AG20443 (cell line): ENCODE results near the gene PEMT.

Experiments
- DNase-seq: peaks from one replicate; pipeline ENCODE4 v3.0.0; 2012; ENCODE audit warnings: low spot score, mixed read lengths

The PEMT gene

GRCh38 chr17:17605083-17605728, 13.7 kb upstream of the PEMT start:
- no peak for DNase-seq

- no peak for DNase-seq
Measured at GRCh38 chr17:17603895-17604225, 12.4 kb upstream of the PEMT start.

- DNase-seq = no peak
Measured at GRCh38 chr17:17603178-17603894, 11.8 kb upstream of the PEMT start.

- no peak for DNase-seq
Measured at GRCh38 chr17:17599965-17600364, 8.5 kb upstream of the PEMT start.

GRCh38 chr17:17598003-17598402, 6.5 kb upstream of the PEMT start:
- no peak for DNase-seq

- no peak for DNase-seq
Measured at GRCh38 chr17:17595755-17596154, 4.2 kb upstream of the PEMT start.

GRCh38 chr17:17593222-17593620, 1.7 kb upstream of the PEMT start:
- DNase-seq = no peak

- no peak for DNase-seq
Measured at GRCh38 chr17:17590883-17591354, 589 bp downstream of the PEMT start.

GRCh38 chr17:17590141-17590751, 1.3 kb downstream of the PEMT start:
- DNase-seq = no peak

- no peak for DNase-seq
Measured at GRCh38 chr17:17587614-17588337, 3.7 kb downstream of the PEMT start.

GRCh38 chr17:17582372-17582771, 9.1 kb downstream of the PEMT start:
- no peak for DNase-seq

- DNase-seq = no peak
Measured at GRCh38 chr17:17581509-17581908, 10.0 kb downstream of the PEMT start.

GRCh38 chr17:17580662-17581470, 10.6 kb downstream of the PEMT start:
- no peak for DNase-seq

GRCh38 chr17:17579691-17580090, 11.8 kb downstream of the PEMT start:
- DNase-seq = no peak

- DNase-seq = no peak
Measured at GRCh38 chr17:17577373-17577772, 14.1 kb downstream of the PEMT start.

GRCh38 chr17:17576772-17577234, 14.7 kb downstream of the PEMT start:
- DNase-seq = no peak

- no peak for DNase-seq
Measured at GRCh38 chr17:17575360-17576251, 15.9 kb downstream of the PEMT start.

GRCh38 chr17:17573912-17574311, 17.6 kb downstream of the PEMT start:
- no peak for DNase-seq

GRCh38 chr17:17572010-17572785, 19.3 kb downstream of the PEMT start:
- DNase-seq = no peak
